Testis (tissue), 3 donors: ENCODE results near the gene VPS35L. TPM values are rescaled to one million over a fixed set of nuclear protein-coding genes. Genes with fewer than 3 reads are reported as not detected.

Experiments used
- DNase-seq: peaks from one replicate; pipeline ENCODE4 v3.0.0-alpha.2; 2019
- H3K27ac ChIP-seq, 2 donors: fragments of 200-600 bp; sonication (generic); one replicate each; pipeline ENCODE4 v1.5.1; 2019
- H3K27me3 ChIP-seq: fragments of 200-600 bp; sonication (generic); one replicate; pipeline ENCODE4 v1.5.1; 2019
- H3K36me3 ChIP-seq: fragments of 200-600 bp; sonication (generic); one replicate; pipeline ENCODE4 v1.5.1; 2017; ENCODE audit warnings: low read depth; ENCODE audit errors: missing control alignments
- H3K4me1 ChIP-seq: fragments of 200-600 bp; sonication (generic); one replicate; pipeline ENCODE4 v1.5.1; 2019
- H3K4me3 ChIP-seq, 2 donors: fragments of 200-600 bp; sonication (generic); one replicate each; pipeline ENCODE4 v1.5.1; 2017 to 2019
- H3K9me3 ChIP-seq: fragments of 200-600 bp; sonication (generic); one replicate; pipeline ENCODE4 v1.5.1; 2017
- POLR2A ChIP-seq: fragments of 450-650 bp; IDR thresholded peaks from one replicate; pipeline ENCODE4 v1.6.1; 2017; ENCODE audit warnings: antibody characterized with exemption, mild to moderate bottlenecking, moderate library complexity
- WGBS, 2 donors: methylation state at CpG; one replicate each; pipeline ENCODE4 v1.1.5; 2018; 5-methylcytosine and 5-hydroxymethylcytosine counted together
- intact Hi-C: fragments of 100-400 bp; cut with DNase I; formaldehyde crosslinking; loops from one replicate; pipeline ENCODE4 v1.15.1; 2023; ENCODE audit warnings: low total_unique reads
- polyA plus RNA-seq: library from polyadenylated mRNA; stranded (reverse); fragments of 350-450 nt; fragmentation: Illumina TruSeq; extraction: RNeasy Lipid Tissue Mini Kit (QIAGEN cat#74804); gene quantifications from one replicate; pipeline ENCODE4 v1.2.3, GENCODE V29; 2014; ENCODE audit warnings: low read depth, low replicate concordance; ENCODE audit not compliant: insufficient read depth
- total RNA-seq, 2 donors: library from RNA; depleted of rRNA; stranded (reverse); fragments of >200 nt; gene quantifications; one replicate each; pipeline ENCODE4 v1.2.3, GENCODE V29; 2016
- TF ChIP-seq, protein P1 (sequence below), 3 experiments: fragments of 450-650 bp in 2 of 3; fragments of 200-600 bp in 1 of 3; sonication (generic) in 1 of 3; IDR thresholded peaks; one replicate each; pipeline ENCODE4 v1.5.1; 2016 to 2019; ENCODE audit warnings: antibody characterized with exemption in 3 of 3, mild to moderate bottlenecking in 2 of 3, moderate library complexity in 1 of 3

Gene VPS35L
- total and polyA plus RNA-seq, 3 donors from 2014 or later = 76.1 to 88.9 (median 80.5) TPM

GRCh38 chr16:19639986-19640421, 84.5 kb downstream of the VPS35L start:
- H3K36me3 ChIP-seq = no peaks in the 10 kb centered on the region
- intact Hi-C loops = loop anchor here (10.0 kb wide), 1 partner anchor 55 kb away; no protein-coding TSS in a partner anchor

GRCh38 chr16:19642501-19642900, 87.0 kb downstream of the VPS35L start:
- no peak for DNase-seq

More at GRCh38 chr16:19639986-19640421, 84.5 kb downstream of the VPS35L start:
- Histone ChIP-seq H3K4me3 (no peak overlapping the region), H3K27ac (peak overlapping the region; percentile 47 to 77), H3K9me3 (no peaks in the 10 kb centered on the region), H3K27me3 (no peaks in the 10 kb centered on the region), H3K4me1 (peaks cover 20% of the 10 kb centered on the region)
- TF ChIP-seq, protein P1, sequence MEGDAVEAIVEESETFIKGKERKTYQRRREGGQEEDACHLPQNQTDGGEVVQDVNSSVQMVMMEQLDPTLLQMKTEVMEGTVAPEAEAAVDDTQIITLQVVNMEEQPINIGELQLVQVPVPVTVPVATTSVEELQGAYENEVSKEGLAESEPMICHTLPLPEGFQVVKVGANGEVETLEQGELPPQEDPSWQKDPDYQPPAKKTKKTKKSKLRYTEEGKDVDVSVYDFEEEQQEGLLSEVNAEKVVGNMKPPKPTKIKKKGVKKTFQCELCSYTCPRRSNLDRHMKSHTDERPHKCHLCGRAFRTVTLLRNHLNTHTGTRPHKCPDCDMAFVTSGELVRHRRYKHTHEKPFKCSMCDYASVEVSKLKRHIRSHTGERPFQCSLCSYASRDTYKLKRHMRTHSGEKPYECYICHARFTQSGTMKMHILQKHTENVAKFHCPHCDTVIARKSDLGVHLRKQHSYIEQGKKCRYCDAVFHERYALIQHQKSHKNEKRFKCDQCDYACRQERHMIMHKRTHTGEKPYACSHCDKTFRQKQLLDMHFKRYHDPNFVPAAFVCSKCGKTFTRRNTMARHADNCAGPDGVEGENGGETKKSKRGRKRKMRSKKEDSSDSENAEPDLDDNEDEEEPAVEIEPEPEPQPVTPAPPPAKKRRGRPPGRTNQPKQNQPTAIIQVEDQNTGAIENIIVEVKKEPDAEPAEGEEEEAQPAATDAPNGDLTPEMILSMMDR (IDR thresholded peaks at IDR 0.05) = no peak
- peak; percentile 72 for DNase-seq
- 48 to 51% methylated on average over 8 of the region's 8 CpGs for WGBS, 2 donors

DNA sequence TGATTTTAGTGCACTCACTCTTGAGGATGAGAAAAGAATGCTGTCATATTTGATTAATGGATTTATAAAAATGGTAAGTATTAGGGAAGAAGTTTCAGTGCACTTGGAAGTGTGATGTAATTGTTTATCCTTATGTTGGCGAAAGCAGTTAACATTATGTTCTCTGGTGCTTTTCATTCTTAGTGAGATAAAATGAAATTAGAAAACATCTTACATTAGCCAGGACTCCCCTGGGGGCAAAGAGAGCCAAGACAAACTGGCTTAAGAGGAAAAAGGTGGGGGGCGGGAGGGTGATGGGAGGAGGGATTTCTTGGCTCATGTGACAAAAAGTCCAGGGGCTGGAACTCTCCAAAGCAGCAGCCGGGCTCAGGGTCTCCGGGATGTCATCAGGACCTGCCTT, 89.4 kb downstream of the VPS35L start:
- H3K9me3 ChIP-seq = no peaks in the 10 kb centered on the region
- no peaks in the 10 kb centered on the region for H3K36me3 ChIP-seq
- intact Hi-C loops = loop anchor here (10.0 kb wide), 1 partner anchor 50 kb away; no protein-coding TSS in a partner anchor
- peaks cover 14% of the 10 kb centered on the region for H3K4me1 ChIP-seq
- DNase-seq = peak; percentile 85
- 16 to 30% methylated on average over 4 of the region's 4 CpGs for WGBS, 2 donors
- H3K27ac ChIP-seq = peak overlapping the region; percentile 82 to 89
- TF ChIP-seq, protein P1 (IDR thresholded peaks at IDR 0.05) = no peak
- no peak for TF ChIP-seq POLR2A
- peak overlapping the region in 1 of 2 donors; percentile 11 for H3K4me3 ChIP-seq
- no peaks in the 10 kb centered on the region for H3K27me3 ChIP-seq

More at GRCh38 chr16:19642501-19642900, 87.0 kb downstream of the VPS35L start:
- H3K4me3 ChIP-seq = no peak overlapping the region
- H3K4me1 ChIP-seq = peaks cover 22% of the 10 kb centered on the region
- H3K27me3 ChIP-seq = no peaks in the 10 kb centered on the region
- H3K27ac ChIP-seq = peak overlapping the region; percentile 82 to 89
- WGBS, 2 donors = 76 to 89% methylated on average over 4 of the region's 4 CpGs
- intact Hi-C loops = loop anchor here (10.0 kb wide), 1 partner anchor 52 kb away; no protein-coding TSS in a partner anchor
- no peak for TF ChIP-seq POLR2A
- TF ChIP-seq, protein P1 (IDR thresholded peaks at IDR 0.05) = no peak
- H3K9me3 ChIP-seq = no peaks in the 10 kb centered on the region
- H3K36me3 ChIP-seq = no peaks in the 10 kb centered on the region

- WGBS, 2 donors = 24 to 30% methylated on average over 7 of the region's 7 CpGs
- peak; percentile 77 for DNase-seq
Measured at GRCh38 chr16:19645557-19645981, 90.1 kb downstream of the VPS35L start.

More at GRCh38 chr16:19645557-19645981, 90.1 kb downstream of the VPS35L start:
- Histone ChIP-seq H3K27me3 (no peaks in the 10 kb centered on the region), H3K27ac (peak overlapping the region; percentile 82 to 89), H3K36me3 (no peaks in the 10 kb centered on the region), H3K4me1 (peaks cover 14% of the 10 kb centered on the region), H3K4me3 (peak overlapping the region in 1 of 2 donors; percentile 11), H3K9me3 (no peaks in the 10 kb centered on the region)
- TF ChIP-seq, protein P1 (IDR thresholded peaks at IDR 0.05) = no peak
- TF ChIP-seq POLR2A = no peak
- intact Hi-C loops = loop anchor here (10.0 kb wide), 1 partner anchor 49 kb away; no protein-coding TSS in a partner anchor
